Stimulated activated CD8-positive, alpha-beta memory T cell treated with anti-CD3 and anti-CD28 coated beads, Interleukin-15, amount 100 ng/mL, for 1 hour (primary cell): ENCODE data around the gene CAPN11.
A peak's percentile ranks its signal among the peaks of the same experiment; 100 is the strongest.

Experiments
- DNase-seq: peaks from one replicate; pipeline ENCODE4 v3.0.0-alpha.2; 2020; ENCODE audit warnings: low read depth

The CAPN11 gene

DNA sequence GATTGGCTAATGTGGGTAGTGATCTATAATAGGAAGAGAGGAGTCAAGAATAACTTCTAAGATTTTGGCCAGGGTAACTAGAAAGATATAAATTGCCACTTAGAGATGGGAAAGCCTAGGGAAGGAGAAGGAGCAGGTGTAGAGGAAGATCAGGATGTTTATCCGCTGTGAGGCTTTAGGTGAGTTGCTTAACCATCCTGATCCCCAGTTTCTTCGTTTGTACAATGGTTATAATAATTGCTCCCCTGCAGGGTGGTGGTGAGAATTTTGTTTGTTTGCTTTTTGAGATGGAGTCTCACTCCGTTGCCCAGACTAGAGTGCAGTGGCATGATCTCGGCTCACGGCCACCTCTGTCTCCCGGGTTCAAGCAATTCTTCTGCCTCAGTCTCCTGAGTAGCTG lies 55.7 kb downstream of the CAPN11 start:
- no peak for DNase-seq

DNA sequence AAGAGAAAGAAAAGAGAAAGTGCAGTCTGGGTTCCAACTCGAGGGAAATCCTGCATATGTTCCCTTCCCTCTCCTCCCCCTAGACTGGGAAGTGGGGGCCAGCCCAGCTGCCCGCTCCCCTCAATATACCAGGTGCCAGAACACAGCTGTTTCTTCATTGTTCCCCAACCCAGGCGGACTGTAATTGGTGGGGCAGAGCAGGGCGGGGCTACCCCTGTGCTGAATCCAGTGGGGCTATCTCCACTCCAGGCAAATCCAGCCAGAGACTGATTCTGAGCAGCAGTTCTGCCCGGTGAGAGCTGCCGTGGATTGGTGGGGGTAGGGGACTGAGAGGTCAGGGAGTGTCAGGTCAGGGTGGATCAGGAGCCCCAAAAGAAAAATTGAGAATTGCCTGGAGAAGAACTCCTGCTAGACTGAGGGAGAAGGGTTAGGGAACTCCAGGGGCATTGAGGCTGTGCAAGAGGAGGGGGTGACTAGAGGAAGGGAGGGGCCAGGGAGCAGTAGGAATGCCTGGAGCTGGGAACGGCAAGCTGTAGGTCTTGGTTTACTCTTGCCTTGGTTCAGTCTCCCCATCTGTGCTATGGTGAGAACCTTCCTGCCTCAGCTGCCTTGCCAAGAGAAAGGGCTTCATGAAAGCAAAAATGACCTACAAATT lies 58.2 kb downstream of the CAPN11 start, which contains the start of gene MYMX:
TSS of gene MYMX (plus strand) at position 250 of the 655 bp plus-strand sequence. CDS start 546 bp downstream, outside the sequence.
- no peak for DNase-seq

DNA sequence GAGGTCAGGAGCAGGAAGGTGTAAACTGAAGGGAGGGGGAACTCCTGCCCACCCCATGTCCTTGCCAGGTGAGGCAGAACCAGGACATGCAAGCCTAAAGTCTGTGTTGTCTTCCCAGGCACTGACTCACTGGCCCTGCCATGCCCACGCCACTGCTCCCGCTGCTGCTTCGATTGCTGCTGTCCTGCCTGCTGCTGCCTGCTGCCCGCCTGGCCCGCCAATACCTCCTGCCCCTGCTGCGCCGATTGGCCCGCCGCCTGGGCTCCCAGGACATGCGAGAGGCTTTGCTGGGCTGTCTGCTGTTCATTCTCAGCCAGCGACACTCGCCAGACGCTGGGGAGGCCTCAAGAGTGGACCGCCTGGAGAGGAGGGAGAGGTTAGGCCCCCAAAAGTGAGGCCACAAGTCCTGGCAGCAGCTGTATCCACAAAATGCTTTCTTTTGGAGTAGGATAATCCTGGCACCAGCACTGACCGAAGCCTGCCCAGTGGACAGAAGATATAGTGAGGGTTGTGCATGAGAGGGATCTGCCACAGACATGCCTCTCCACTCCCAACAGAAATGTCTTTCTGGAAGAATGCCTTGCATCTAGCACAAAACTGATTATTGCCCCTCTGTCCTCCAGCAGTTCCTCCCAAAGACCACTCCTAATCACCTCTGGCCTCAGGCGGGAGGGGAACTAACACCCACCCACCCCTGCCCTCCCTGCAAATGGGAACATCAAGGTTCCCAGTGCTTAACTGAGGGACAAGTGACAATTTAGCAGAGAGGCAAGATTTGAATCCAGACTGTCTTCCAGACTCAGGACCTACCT lies 58.9 kb downstream of the CAPN11 start:
- no peak for DNase-seq

- DNase-seq: no peak
Measured at GRCh38 chr6:44219053-44219814, 60.6 kb downstream of the CAPN11 start.

GRCh38 chr6:44219815-44220784 lies 61.5 kb downstream of the CAPN11 start:
- no peak for DNase-seq

DNA sequence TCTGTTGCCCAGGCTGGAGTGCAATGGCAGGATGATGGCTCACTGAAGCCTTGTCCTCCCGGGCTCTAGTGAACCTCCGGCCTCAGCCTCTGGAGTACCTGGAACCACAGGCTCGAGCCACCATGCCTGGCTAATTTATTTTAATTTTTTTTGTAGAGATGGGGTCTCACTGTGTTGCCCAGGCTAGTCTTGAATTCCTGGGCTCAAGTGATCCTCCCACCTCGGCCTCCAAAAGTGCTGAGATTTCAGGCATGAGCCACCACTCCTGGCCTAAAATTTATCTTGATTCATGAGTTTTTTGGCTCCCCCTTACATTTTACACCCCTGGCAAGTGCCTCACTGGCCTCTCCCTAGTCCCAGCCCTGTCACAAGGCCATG lies 62.3 kb downstream of the CAPN11 start:
- no peak for DNase-seq

DNA sequence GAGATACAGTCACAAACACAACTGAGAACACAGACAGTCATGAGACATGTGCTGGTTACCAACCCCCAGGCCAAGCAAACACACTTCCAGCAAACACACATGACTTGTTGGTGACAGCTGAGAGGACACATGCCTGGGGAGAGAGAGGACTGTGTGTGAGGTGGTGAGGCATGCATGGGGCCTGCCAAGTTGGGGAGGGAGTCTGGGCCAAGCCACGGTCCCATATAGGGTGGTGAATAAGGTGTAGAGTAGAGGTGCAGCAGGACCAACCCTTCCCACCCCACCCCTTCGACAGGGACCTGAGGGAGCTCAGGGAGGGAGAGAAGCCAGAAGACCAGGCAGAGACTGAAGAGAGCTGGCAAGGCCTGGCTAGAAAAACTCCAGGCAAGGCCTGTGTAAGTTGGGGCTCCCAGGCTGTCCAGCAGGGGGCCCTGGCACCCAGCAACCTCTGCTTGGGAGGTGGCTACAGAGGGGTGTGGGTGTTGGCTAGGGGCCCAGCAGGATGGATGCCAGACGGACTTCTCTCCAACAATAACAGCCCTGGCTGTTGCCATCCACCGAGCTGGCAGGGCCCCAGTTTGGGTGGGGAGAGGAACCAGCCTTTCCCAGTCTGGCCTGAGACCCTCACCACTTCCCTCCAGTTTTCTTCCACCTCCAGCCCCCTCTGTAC lies 62.8 kb downstream of the CAPN11 start:
- peak; percentile 54 for DNase-seq

DNA sequence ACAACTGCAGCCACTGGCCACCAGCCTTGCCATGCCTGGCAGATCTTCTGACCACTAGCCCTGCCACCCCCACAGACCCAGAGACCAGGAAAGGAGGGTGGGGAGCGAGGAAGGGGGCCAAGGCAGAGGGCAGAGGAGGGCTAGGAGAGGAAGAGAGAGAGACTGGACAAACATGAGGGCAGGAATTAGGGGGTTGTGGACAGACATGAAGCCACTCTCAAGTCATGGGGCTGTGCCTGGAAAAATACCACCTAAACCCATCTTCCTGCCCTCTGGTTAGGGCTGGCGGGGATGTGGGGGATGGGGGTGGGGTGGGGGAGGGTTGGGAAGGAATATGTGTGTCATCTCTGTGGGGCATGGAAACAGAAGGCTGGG lies 63.3 kb downstream of the CAPN11 start:
- no peak for DNase-seq

DNA sequence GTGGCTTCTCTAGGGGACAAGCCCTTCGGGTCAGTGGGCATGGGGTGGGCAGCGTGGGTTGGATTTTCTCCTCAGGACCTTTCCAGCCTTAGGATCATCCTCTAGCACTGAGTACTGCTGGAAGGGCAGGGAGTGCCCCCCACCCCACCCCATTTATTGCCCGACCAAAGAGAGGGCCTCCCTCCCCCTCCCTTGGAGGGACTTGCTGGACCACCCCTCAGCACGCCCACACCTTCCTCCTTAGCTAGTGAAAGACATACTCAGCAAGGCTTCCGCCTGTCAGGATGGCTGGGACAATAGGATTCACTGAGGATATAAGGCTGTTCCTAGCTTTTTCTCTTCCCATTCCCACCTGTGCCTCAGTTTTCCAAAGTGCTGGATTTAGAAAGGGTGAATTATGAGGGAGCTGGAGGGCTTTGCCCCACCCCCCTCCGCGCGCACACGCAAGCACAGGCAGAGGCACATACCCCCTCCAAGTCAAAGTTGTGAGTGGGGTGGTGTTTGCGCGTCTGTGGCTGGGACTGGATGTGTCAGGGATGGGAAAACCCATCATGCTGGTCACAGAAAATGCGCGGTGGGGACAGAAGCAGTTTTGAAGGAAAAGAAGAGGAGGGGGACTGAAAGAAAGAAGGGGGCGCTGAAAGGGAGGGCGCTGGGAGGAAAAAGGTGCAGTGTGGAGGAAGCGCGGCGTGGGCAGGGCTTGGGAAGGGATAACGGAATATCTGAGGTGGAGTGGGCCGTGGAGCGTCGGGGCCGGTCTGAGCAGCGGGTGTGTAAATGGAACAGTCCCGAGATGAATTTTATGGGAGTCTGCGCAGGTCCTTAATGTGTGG lies 64.1 kb downstream of the CAPN11 start:
- no peak for DNase-seq

DNA sequence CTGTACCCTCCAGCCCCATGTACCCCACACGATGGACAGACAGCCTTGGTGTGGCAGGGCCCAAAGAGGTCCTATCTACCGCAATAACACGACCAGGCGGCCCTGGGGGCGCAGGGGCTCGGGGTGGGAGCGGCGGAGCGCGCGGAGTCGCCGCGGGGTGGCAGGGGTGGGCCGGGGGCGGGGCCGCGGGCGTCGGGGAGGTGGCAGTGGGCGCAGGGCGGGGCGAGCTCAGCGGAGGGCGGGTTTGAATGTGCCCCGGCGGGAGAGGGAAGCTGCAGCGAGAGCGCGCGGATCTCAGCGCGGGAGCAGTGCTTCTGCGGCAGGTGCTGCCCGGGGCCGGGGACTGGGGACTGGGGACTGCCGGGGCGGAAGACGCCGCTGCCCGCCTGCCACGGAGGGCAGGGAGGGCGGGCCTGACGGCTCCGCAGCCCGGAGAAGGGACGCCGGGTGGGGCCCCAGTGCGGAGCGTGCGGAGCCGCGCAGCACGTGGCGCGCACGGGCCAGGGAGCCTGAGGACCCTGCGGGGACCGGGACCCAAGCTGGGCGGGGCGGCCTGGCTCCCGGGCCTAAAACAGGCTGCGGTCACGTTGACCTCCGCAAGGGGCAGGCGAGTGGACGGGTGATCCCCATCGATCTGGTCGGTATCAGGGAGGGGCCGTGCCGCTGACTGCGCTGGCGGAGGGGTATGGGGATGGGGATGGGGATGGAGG lies 64.9 kb downstream of the CAPN11 start, which contains the start of gene SLC29A1:
TSS of gene SLC29A1 (plus strand) at position 277 of the 710 bp plus-strand sequence. CDS start 3,719 bp downstream, outside the sequence.
- DNase-seq: peak; percentile 63

- no peak for DNase-seq
Measured at GRCh38 chr6:44224029-44224964, 65.7 kb downstream of the CAPN11 start.

- DNase-seq: no peak
Measured at GRCh38 chr6:44224965-44225305, 66.3 kb downstream of the CAPN11 start.

DNA sequence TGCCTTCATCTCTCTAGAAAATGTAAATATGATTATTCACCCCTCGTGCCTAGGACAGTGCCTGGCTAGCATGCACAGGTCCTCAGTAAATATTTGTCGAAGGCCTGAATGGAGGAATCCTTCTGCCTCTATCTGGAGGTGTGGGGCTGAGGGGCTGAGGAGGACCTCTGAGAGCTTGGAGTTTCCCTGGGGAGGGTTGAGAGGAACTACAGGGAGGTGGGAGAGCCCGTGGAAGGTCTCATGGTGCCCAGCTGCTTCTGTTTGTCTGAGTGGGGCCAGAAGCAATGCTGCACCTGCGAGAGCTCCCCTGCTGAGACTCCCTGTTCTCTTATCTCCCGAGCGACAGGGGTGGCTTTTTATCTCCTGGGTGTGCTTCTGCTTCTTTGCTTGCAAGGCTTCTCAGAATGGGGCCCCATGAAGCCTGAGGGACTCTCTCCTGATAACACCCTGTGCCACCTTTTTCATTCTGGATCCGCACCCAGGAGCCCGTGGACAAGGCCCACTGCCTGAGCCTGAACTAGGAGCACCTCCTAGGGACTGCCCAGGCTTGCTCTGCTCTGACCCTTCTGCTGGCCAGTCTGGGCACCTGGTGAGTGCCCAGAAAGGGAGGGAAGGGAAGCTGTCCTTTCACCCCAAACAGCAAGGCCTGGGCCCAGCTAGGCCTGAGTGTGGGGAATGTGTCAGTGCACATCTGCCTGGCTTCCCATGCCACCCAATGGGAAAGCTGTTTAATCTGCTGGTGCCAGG lies 67.1 kb downstream of the CAPN11 start:
- DNase-seq: no peak

DNA sequence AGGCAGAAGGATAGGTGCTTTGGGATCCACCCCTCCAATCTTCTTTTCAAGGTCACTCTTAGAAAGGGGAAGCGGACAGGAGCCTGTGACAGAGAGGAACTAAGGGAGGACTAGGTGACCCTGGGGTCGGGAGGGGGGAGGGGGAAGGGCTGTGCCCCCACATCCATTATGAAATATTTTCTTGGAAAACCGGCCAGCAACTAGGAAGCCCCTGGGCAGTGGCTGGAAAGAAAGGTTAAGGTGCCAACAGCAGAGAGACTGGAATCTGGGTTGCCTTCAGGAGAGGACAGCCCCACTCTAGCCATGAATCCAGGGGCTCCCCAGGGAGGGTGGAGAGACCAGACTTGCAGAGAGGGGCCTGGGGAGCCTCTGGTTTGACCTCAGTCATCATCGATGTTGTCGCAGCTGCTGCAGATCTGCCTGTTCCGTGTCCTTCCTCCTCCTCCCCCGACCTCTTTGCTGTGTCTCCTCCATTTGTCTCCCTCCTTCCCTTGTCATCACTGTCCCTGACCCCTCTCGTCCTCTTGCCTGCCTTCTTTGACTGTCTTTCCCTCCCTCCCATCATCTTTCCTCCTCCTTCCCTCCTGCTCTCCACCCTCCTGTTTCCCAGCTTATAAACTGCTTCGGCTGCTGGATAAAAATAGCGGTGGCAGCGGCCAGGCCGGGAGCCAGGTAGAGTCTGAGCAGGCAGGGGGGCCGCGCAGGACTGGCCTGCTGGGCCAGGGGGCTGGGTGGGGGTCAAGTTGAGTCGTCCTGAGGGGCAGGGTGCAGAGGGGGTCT lies 67.9 kb downstream of the CAPN11 start:
- DNase-seq: no peak

DNA sequence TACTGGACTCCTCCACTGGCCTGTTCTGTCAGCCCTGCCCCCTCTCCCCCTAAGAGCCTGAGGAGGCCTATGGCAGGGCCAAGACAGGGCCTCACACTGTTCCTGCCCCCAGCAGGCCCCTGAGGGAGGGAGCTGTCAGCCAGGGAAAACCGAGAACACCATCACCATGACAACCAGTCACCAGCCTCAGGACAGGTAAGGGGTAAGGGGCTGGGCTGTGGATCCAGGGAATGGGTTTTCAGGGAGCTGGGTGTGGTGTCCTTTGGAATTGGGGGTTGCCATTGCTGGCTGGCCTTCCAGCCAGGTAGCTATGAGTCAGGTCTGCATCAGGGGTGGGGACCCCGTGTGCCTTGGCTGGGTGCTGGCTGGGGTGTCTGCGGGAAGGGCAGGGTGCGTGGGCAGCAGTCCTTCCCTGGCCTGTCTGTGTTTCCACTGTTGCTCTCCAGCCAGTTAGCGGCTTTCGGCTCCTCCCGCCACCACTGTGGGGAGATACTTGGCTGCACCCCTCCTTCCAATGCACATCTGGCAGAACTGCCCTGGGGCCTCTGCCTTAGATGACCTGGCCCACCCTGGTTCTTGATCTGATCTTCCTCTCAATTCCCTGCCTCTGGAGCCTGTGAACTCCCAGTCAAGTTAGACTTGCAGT lies 68.7 kb downstream of the CAPN11 start:
- DNase-seq: no peak

DNA sequence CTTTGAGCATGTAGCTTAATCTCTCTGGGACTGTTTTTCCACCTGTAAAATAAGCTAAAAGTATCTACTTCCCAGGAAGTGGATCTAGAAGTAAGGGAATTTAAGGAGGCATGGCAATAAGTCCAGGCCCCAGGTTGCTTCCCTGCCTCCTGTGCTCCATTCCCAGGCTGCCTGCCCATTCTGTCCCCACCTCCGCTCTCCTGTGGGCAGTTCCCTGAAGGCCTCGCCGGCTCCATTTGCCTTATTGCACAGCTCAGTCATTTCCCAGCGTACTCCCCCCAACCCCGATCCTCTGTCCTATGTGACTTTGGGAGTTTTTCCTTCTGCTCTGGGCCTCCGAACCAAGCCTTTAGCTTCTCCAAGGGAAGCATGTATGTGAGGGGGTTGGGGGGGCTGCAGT lies 69.4 kb downstream of the CAPN11 start:
- no peak for DNase-seq
